ENCODE data around the gene CHRNE. TPM values are rescaled to one million over a fixed set of nuclear protein-coding genes. Genes with fewer than 3 reads are reported as not detected.
A peak's percentile ranks its signal among the peaks of the same experiment; 100 is the strongest.

CHRNE gene
- polyA plus RNA-seq (2013, experiment 1 of 4): 0.44 TPM
- polyA plus RNA-seq (2013, experiment 2 of 4): 0.41 TPM
- polyA plus RNA-seq (2013, experiment 3 of 4): 0.43 TPM
- polyA plus RNA-seq (2013, experiment 4 of 4): 0.24 TPM

GRCh38 chr17:4903051-4903818, at the start of gene CHRNE:
TSS of gene CHRNE (minus strand) at chr17:4903098. CDS start at chr17:4903063, 35 bp downstream.
- Histone ChIP-seq H3K4me1 (ENCODE audit: control insufficient read depth, insufficient read depth, low read length) (peaks cover under 1% of the 10 kb centered on the region), H3K27me3 (ENCODE audit: control insufficient read depth, insufficient read depth, low read length, poor library complexity, severe bottlenecking) (no peaks in the 10 kb centered on the region), H3K9me3 (ENCODE audit: control insufficient read depth, low read length) (no peaks in the 10 kb centered on the region), H3K4me3 (ENCODE audit: insufficient read depth, low read depth, low read length) (no peak within 1 kb of the TSS), H3K36me3 (ENCODE audit: control insufficient read depth, insufficient read depth, low read length) (no peaks in the 10 kb centered on the region), H3K27ac (ENCODE audit: insufficient read depth, low read depth, low read length, poor library complexity, severe bottlenecking) (no peak within 1 kb of the TSS)
- WGBS, 2 experiments: 49 to 52% methylated on average over 10 of the region's 10 CpGs

DNA sequence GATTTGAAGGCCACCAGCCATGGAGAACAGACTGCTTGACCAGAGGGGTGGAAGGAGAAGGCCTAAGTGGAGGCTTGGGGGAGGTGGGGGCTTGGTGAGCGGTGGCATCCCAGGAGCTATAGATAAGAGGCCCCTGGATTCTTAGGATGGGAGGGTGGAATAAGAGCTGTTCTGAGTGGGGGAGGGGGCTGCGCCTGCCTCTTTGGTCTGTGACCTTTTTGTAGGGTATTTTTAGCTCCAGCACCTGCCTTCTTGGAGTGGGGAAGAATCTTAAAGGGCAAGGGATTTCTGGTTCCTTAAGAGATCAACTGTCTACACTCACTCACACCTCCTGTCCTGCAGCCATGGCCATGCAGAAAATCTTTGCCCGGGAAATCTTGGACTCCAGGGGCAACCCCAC, 48.6 kb upstream of the CHRNE start:
- no peaks in the 10 kb centered on the region for H3K27me3 ChIP-seq (ENCODE audit: control insufficient read depth, insufficient read depth, low read length, poor library complexity, severe bottlenecking)
- H3K4me1 ChIP-seq (ENCODE audit: control insufficient read depth, insufficient read depth, low read length): peaks cover 21% of the 10 kb centered on the region
- H3K9me3 ChIP-seq (ENCODE audit: control insufficient read depth, low read length): no peaks in the 10 kb centered on the region
- no peaks in the 10 kb centered on the region for H3K36me3 ChIP-seq (ENCODE audit: control insufficient read depth, insufficient read depth, low read length)
- WGBS, 2 experiments: 76 to 78% methylated on average over 3 of the region's 3 CpGs
- no peak overlapping the region for H3K27ac ChIP-seq (ENCODE audit: insufficient read depth, low read depth, low read length, poor library complexity, severe bottlenecking)
- peak overlapping the region; percentile 97 for H3K4me3 ChIP-seq (ENCODE audit: insufficient read depth, low read depth, low read length)

- Histone ChIP-seq H3K9me3 (ENCODE audit: control insufficient read depth, low read length) (no peaks in the 10 kb centered on the region), H3K4me3 (ENCODE audit: insufficient read depth, low read depth, low read length) (peak within 1 kb of the TSS; percentile 97), H3K36me3 (ENCODE audit: control insufficient read depth, insufficient read depth, low read length) (no peaks in the 10 kb centered on the region), H3K27ac (ENCODE audit: insufficient read depth, low read depth, low read length, poor library complexity, severe bottlenecking) (peak within 1 kb of the TSS; percentile 91), H3K27me3 (ENCODE audit: control insufficient read depth, insufficient read depth, low read length, poor library complexity, severe bottlenecking) (no peaks in the 10 kb centered on the region), H3K4me1 (ENCODE audit: control insufficient read depth, insufficient read depth, low read length) (peaks cover 25% of the 10 kb centered on the region)
- WGBS, 2 experiments: 14 to 19% methylated on average over 7 of the region's 7 CpGs
Measured at GRCh38 chr17:4950746-4951204, 47.9 kb upstream of the CHRNE start, which contains the start of gene ENO3. TSS of gene ENO3 (plus strand) at chr17:4951119. CDS start at chr17:4951830, 711 bp downstream.

GRCh38 chr17:4950075-4950745, 47.3 kb upstream of the CHRNE start:
- peaks cover 5% of the 10 kb centered on the region for H3K36me3 ChIP-seq (ENCODE audit: control insufficient read depth, insufficient read depth, low read length)
- no peaks in the 10 kb centered on the region for H3K9me3 ChIP-seq (ENCODE audit: control insufficient read depth, low read length)
- WGBS, 2 experiments: 1% methylated on average over 52 of the region's 52 CpGs
- H3K4me3 ChIP-seq (ENCODE audit: insufficient read depth, low read depth, low read length): peak overlapping the region; percentile 97
- no peaks in the 10 kb centered on the region for H3K27me3 ChIP-seq (ENCODE audit: control insufficient read depth, insufficient read depth, low read length, poor library complexity, severe bottlenecking)
- H3K27ac ChIP-seq (ENCODE audit: insufficient read depth, low read depth, low read length, poor library complexity, severe bottlenecking): peak overlapping the region; percentile 91
- H3K4me1 ChIP-seq (ENCODE audit: control insufficient read depth, insufficient read depth, low read length): peaks cover 25% of the 10 kb centered on the region

- H3K4me3 ChIP-seq (ENCODE audit: insufficient read depth, low read depth, low read length): peak overlapping the region; percentile 97
- peaks cover 25% of the 10 kb centered on the region for H3K4me1 ChIP-seq (ENCODE audit: control insufficient read depth, insufficient read depth, low read length)
- peak overlapping the region; percentile 91 for H3K27ac ChIP-seq (ENCODE audit: insufficient read depth, low read depth, low read length, poor library complexity, severe bottlenecking)
- H3K36me3 ChIP-seq (ENCODE audit: control insufficient read depth, insufficient read depth, low read length): peaks cover 12% of the 10 kb centered on the region
- H3K9me3 ChIP-seq (ENCODE audit: control insufficient read depth, low read length): no peaks in the 10 kb centered on the region
- 0% methylated on average over 75 of the region's 75 CpGs for WGBS, 2 experiments
- no peaks in the 10 kb centered on the region for H3K27me3 ChIP-seq (ENCODE audit: control insufficient read depth, insufficient read depth, low read length, poor library complexity, severe bottlenecking)
Measured at GRCh38 chr17:4949321-4950074, 46.6 kb upstream of the CHRNE start.

DNA sequence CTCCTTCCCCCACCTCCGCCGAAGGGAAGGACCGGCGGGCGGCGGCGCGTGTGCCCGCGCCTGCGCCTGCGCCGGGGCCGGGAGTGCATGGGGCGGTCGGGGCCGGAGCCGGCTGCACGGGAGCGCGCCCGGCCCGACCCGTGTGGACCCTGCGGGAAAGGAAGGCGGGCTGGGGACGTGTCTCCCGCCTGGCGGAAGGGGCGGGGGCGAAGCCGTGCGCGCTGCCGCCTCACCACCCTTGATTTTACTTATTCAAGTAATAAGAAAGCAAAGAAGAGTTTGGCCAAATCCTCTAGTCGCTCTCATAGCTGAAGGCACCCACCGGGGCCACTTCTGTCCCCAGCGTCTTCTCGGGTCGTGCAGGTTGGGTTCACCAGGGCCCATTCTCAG, 46.0 kb upstream of the CHRNE start:
- H3K4me1 ChIP-seq (ENCODE audit: control insufficient read depth, insufficient read depth, low read length): peaks cover 25% of the 10 kb centered on the region
- peak overlapping the region; percentile 97 for H3K4me3 ChIP-seq (ENCODE audit: insufficient read depth, low read depth, low read length)
- H3K27ac ChIP-seq (ENCODE audit: insufficient read depth, low read depth, low read length, poor library complexity, severe bottlenecking): peak overlapping the region; percentile 91
- 0% methylated on average over 40 of the region's 40 CpGs for WGBS, 2 experiments
- H3K9me3 ChIP-seq (ENCODE audit: control insufficient read depth, low read length): no peaks in the 10 kb centered on the region
- H3K36me3 ChIP-seq (ENCODE audit: control insufficient read depth, insufficient read depth, low read length): peaks cover 12% of the 10 kb centered on the region
- no peaks in the 10 kb centered on the region for H3K27me3 ChIP-seq (ENCODE audit: control insufficient read depth, insufficient read depth, low read length, poor library complexity, severe bottlenecking)

DNA sequence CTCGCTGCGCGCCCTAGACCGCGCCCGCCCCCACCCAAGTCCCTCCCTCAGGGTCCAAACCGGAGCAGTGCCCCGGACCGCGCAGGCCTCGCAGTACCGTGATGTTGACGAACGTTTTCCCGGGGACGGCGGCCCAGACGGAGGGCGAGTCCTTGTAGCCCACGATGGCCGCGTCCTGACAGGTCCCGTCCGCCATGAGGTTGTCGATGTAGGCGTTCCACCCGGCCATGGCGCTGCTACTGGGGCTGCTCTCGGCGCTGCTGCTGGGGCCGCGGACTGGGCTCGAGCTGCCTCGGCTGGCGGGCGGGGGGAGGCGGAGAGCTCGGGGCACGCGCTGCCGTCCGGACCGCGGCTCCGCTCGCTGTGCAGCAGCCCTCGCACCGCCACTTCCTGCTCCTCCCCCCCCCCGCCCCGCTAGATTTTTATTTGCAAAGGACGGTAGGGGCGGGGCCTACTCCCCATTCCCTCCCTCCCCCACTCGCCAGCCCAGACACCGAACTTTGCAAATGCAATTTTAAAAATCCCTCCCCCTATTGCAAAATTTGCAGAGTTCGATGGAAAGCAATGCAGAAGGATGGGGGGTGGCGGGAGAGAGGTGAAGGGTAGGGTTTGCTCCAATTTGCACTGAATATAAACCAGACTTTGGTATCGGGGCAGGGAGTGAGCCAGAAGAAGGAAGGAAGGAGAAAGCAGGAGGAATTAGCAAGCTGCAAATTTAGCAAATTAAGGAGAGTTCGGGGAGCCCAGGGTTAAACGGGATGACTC, 45.5 kb upstream of the CHRNE start, which contains the start of gene PFN1:
Gene PFN1 (minus strand): TSS at position 365 of the 765 bp plus-strand sequence. CDS start 136 bp downstream, at position 229.
- Histone ChIP-seq H3K4me3 (ENCODE audit: insufficient read depth, low read depth, low read length) (peak within 1 kb of the TSS; percentile 97), H3K9me3 (ENCODE audit: control insufficient read depth, low read length) (no peaks in the 10 kb centered on the region), H3K4me1 (ENCODE audit: control insufficient read depth, insufficient read depth, low read length) (peaks cover 23% of the 10 kb centered on the region), H3K27ac (ENCODE audit: insufficient read depth, low read depth, low read length, poor library complexity, severe bottlenecking) (peak within 1 kb of the TSS; percentile 91), H3K36me3 (ENCODE audit: control insufficient read depth, insufficient read depth, low read length) (peaks cover 15% of the 10 kb centered on the region), H3K27me3 (ENCODE audit: control insufficient read depth, insufficient read depth, low read length, poor library complexity, severe bottlenecking) (no peaks in the 10 kb centered on the region)
- WGBS, 2 experiments: 0% methylated on average over 53 of the region's 59 CpGs

DNA sequence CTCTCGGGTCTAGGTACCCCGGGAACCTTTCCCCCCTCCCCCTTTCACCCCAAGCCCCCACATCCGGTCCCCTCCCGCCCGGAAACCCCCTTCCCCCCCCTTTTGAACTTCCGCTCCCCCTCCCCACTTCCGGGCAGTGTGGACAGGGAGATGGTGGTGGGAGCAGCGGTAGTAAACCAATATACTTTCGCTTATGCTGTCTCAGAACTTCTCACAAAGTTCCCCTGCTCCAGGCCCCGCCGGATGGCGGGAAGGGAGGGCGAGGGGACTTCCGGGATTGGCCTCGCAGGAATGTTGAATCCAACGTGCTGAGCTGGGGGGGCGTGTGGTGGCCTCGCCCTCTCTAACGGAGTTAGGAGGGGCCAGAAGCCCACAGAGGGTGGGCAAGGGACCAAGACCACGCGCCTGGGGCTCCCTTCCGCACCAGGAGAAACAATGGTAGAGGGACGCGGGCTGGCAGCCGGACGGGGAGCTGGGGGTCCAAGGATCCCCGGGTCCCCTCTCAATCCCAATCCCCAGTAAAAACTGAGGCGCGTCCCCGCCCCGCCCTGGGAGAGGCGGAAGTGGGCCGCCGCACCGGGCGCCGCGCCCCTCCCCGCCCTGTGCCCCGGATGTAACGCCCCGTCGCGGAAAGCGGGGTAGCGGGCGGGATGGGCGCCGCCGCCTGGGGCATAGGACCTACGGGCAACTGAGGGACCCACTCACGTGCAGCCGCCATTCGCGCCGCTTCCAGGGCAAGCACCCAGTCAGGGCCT, 44.7 kb upstream of the CHRNE start:
- WGBS, 2 experiments: 0% methylated on average over 51 of the region's 56 CpGs
- peaks cover 23% of the 10 kb centered on the region for H3K36me3 ChIP-seq (ENCODE audit: control insufficient read depth, insufficient read depth, low read length)

DNA sequence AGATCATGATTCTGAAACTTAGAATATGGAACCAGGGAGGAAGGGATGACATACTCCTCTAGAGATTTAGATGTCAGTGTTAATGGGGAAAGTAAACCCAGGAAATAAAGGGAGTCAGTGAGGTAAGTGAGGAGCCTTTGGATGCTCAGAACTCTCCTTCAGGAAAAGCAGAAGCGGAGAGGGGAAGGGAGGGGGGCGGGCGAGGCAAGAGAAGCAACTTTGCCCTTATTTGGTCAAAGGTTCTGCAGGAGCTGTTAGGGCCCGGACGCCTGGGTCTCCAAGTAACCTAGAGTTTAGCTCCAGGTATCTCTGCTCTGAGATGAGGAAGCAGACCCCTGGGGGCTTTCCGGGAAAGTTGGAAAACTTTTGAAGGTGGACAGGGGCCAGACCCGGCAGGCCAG, 44.1 kb upstream of the CHRNE start:
- 2 to 3% methylated on average over 7 of the region's 7 CpGs for WGBS, 2 experiments
- Histone ChIP-seq H3K4me1 (ENCODE audit: control insufficient read depth, insufficient read depth, low read length) (peaks cover 20% of the 10 kb centered on the region), H3K27ac (ENCODE audit: insufficient read depth, low read depth, low read length, poor library complexity, severe bottlenecking) (no peak overlapping the region), H3K27me3 (ENCODE audit: control insufficient read depth, insufficient read depth, low read length, poor library complexity, severe bottlenecking) (no peaks in the 10 kb centered on the region), H3K36me3 (ENCODE audit: control insufficient read depth, insufficient read depth, low read length) (peaks cover 29% of the 10 kb centered on the region), H3K9me3 (ENCODE audit: control insufficient read depth, low read length) (no peaks in the 10 kb centered on the region), H3K4me3 (ENCODE audit: insufficient read depth, low read depth, low read length) (peak overlapping the region; percentile 97)

More for the DNA sequence above, 44.7 kb upstream of the CHRNE start:
- Histone ChIP-seq H3K27me3 (ENCODE audit: control insufficient read depth, insufficient read depth, low read length, poor library complexity, severe bottlenecking) (no peaks in the 10 kb centered on the region), H3K9me3 (ENCODE audit: control insufficient read depth, low read length) (no peaks in the 10 kb centered on the region), H3K4me1 (ENCODE audit: control insufficient read depth, insufficient read depth, low read length) (peaks cover 23% of the 10 kb centered on the region), H3K4me3 (ENCODE audit: insufficient read depth, low read depth, low read length) (peak overlapping the region; percentile 97), H3K27ac (ENCODE audit: insufficient read depth, low read depth, low read length, poor library complexity, severe bottlenecking) (peak overlapping the region; percentile 91)

All from ectodermal cell (in vitro differentiated cells).